GM23338 (cell line): ENCODE results near the gene TAF7L. TPM values are rescaled to one million over a fixed set of nuclear protein-coding genes. Genes with fewer than 3 reads are reported as not detected.

Experiments used
- ATAC-seq: fragments of 200-7000 bp; cut with Tn5 transposase; 3 replicates; pipeline ENCODE4 v1.9.1; 2020
- DNase-seq: peaks from one replicate; pipeline ENCODE4 v3.0.0-alpha.2; 2015; ENCODE audit warnings: low spot score
- H2AFZ ChIP-seq: fragments of 200-600 bp; sonication (generic); 2 replicates; pipeline ENCODE4 v1.8.0; 2016; ENCODE audit warnings: antibody characterized with exemption, mild to moderate bottlenecking, moderate library complexity
- H3F3A ChIP-seq: fragments of 200-600 bp; sonication (generic); replicated peaks from 2 replicates; pipeline ENCODE4 v1.8.0; 2017; ENCODE audit warnings: antibody characterized with exemption, mixed run types, low read depth
- H3K27ac ChIP-seq: fragments of 200-600 bp; sonication (generic); 2 replicates; pipeline ENCODE4 v1.6.1; 2016; ENCODE audit warnings: low read depth
- H3K27me3 ChIP-seq: fragments of 200-600 bp; sonication (generic); 2 replicates; pipeline ENCODE4 v1.8.0; 2016; ENCODE audit warnings: mild to moderate bottlenecking, mixed run types, moderate library complexity; ENCODE audit not compliant: insufficient read depth
- H3K36me3 ChIP-seq: fragments of 200-600 bp; sonication (generic); 2 replicates; pipeline ENCODE4 v1.8.0; 2016; ENCODE audit warnings: mild to moderate bottlenecking; ENCODE audit not compliant: insufficient read depth
- H3K4me1 ChIP-seq: fragments of 200-600 bp; sonication (generic); 2 replicates; pipeline ENCODE4 v1.8.0; 2016; ENCODE audit warnings: mild to moderate bottlenecking, moderate library complexity; ENCODE audit not compliant: insufficient read depth
- H3K4me2 ChIP-seq: fragments of 200-600 bp; sonication (generic); 2 replicates; pipeline ENCODE4 v1.7.1; 2017; ENCODE audit warnings: mixed run types
- H3K4me3 ChIP-seq: fragments of 200-600 bp; sonication (generic); 2 replicates; pipeline ENCODE4 v1.6.1; 2016; ENCODE audit warnings: mixed run types
- H3K79me2 ChIP-seq: fragments of 200-600 bp; sonication (generic); replicated peaks from 2 replicates; pipeline ENCODE4 v1.8.0; 2017; ENCODE audit warnings: mild to moderate bottlenecking; ENCODE audit not compliant: insufficient read depth
- H3K9me2 ChIP-seq: fragments of 200-600 bp; sonication (generic); 2 replicates; pipeline ENCODE4 v1.8.0; 2017; ENCODE audit not compliant: insufficient read depth
- H4K20me1 ChIP-seq: fragments of 200-600 bp; sonication (generic); replicated peaks from 2 replicates; pipeline ENCODE4 v1.8.0; 2017; ENCODE audit warnings: mild to moderate bottlenecking; ENCODE audit not compliant: insufficient read depth
- H3K27ac Mint-ChIP-seq: 2 replicates; pipeline ENCODE4 v1.8.0; 2020; ENCODE audit warnings: inconsistent platforms, mild to moderate bottlenecking, moderate library complexity, mixed read lengths
- H3K27me3 Mint-ChIP-seq: 3 replicates; pipeline ENCODE4 v1.8.0; 2022; ENCODE audit warnings: low read depth, mild to moderate bottlenecking, moderate library complexity, mixed read lengths, inconsistent platforms; ENCODE audit not compliant: insufficient read depth, poor library complexity
- H3K36me3 Mint-ChIP-seq: 3 replicates; pipeline ENCODE4 v1.8.0; 2021; ENCODE audit warnings: low read depth, mild to moderate bottlenecking, inconsistent platforms, moderate library complexity, mixed read lengths
- H3K4me1 Mint-ChIP-seq: 3 replicates; pipeline ENCODE4 v1.8.0; 2020; ENCODE audit warnings: mild to moderate bottlenecking, inconsistent platforms, mixed read lengths
- H3K4me3 Mint-ChIP-seq: 3 replicates; pipeline ENCODE4 v1.8.0; 2021; ENCODE audit warnings: moderate library complexity, mild to moderate bottlenecking, inconsistent platforms, mixed read lengths
- H3K9me3 Mint-ChIP-seq: 3 replicates; pipeline ENCODE4 v1.8.0; 2020; ENCODE audit warnings: moderate library complexity, mild to moderate bottlenecking, inconsistent platforms, mixed read lengths
- CREB1 ChIP-seq: fragments of 250-450 bp; sonication (Bioruptor Pico); IDR thresholded peaks from 2 replicates; pipeline ENCODE4 v1.5.0; 2020; ENCODE audit warnings: low read depth, mild to moderate bottlenecking, moderate library complexity
- CTCF ChIP-seq, 2 experiments: fragments of 200-600 bp in 1 of 2; sonication (generic) in 1 of 2; conservative IDR thresholded peaks; 2 replicates each; pipeline versions ENCODE4 v1.5.1 to v1.6.1; 2016 to 2017; ENCODE audit warnings: antibody characterized with exemption in 2 of 2, low read depth in 2 of 2, mild to moderate bottlenecking in 2 of 2, moderate library complexity in 1 of 2
- EZH2 ChIP-seq: fragments of 200-600 bp; sonication (generic); IDR thresholded peaks from one replicate; pipeline ENCODE4 v1.8.0; 2017; ENCODE audit warnings: antibody characterized with exemption, mild to moderate bottlenecking, low read depth; ENCODE audit not compliant: unreplicated experiment
- EZH2phosphoT487 ChIP-seq: fragments of 200-600 bp; sonication (generic); IDR thresholded peaks from one replicate; pipeline ENCODE4 v1.8.1; 2018; ENCODE audit warnings: antibody characterized with exemption; ENCODE audit not compliant: unreplicated experiment
- JUNB ChIP-seq: IDR thresholded peaks from one replicate; pipeline ENCODE4 v1.6.1; 2016; ENCODE audit warnings: antibody characterized with exemption; ENCODE audit not compliant: unreplicated experiment
- NANOG ChIP-seq: IDR thresholded peaks from 2 replicates; pipeline ENCODE4 v1.6.1; 2016; ENCODE audit warnings: antibody characterized with exemption, borderline replicate concordance
- POLR2AphosphoS5 ChIP-seq: IDR thresholded peaks from 2 replicates; pipeline ENCODE4 v1.6.1; 2016; ENCODE audit warnings: antibody characterized with exemption, low read depth
- STAT1 ChIP-seq: IDR thresholded peaks from one replicate; pipeline ENCODE4 v1.6.1; 2016; ENCODE audit warnings: antibody characterized with exemption; ENCODE audit not compliant: unreplicated experiment
- ZNF114 ChIP-seq: fragments of 250-450 bp; sonication (Bioruptor Pico); IDR thresholded peaks from 2 replicates; pipeline ENCODE4 v1.5.0; 2020; ENCODE audit warnings: mild to moderate bottlenecking, moderate library complexity
- ZNF331 ChIP-seq: fragments of 250-450 bp; sonication (Bioruptor Pico); IDR thresholded peaks from 2 replicates; pipeline ENCODE4 v1.5.0; 2020; ENCODE audit warnings: low read depth, mild to moderate bottlenecking, moderate library complexity
- polyA plus RNA-seq: library from polyadenylated mRNA; unstranded; fragments of >200 nt; fragmentation: Nextera tagmentation; extraction: Ambion mirVana; gene quantifications from 2 replicates; pipeline ENCODE4 v1.2.1, GENCODE V29; 2016
- total RNA-seq: library from RNA; depleted of rRNA; stranded (reverse); fragments of >200 nt; shearing (Covaris generic); gene quantifications from 2 replicates; pipeline ENCODE4 v1.2.3, GENCODE V29; 2014
- TF ChIP-seq, protein P1 (sequence below): fragments of 250-450 bp; sonication (Bioruptor Pico); IDR thresholded peaks from 2 replicates; pipeline ENCODE4 v1.5.0; 2020; ENCODE audit warnings: mild to moderate bottlenecking, moderate library complexity
- TF ChIP-seq, protein P2 (sequence below): IDR thresholded peaks from one replicate; pipeline ENCODE4 v1.6.1; 2018; ENCODE audit warnings: antibody characterized with exemption; ENCODE audit not compliant: unreplicated experiment
- TF ChIP-seq, protein P3 (sequence below): IDR thresholded peaks from 2 replicates; pipeline ENCODE4 v1.6.1; 2016; ENCODE audit warnings: antibody characterized with exemption

The TAF7L gene
- total and polyA plus RNA-seq, 2 experiments from 2014 or later, result 0.66 TPM; not detected in 1

DNA sequence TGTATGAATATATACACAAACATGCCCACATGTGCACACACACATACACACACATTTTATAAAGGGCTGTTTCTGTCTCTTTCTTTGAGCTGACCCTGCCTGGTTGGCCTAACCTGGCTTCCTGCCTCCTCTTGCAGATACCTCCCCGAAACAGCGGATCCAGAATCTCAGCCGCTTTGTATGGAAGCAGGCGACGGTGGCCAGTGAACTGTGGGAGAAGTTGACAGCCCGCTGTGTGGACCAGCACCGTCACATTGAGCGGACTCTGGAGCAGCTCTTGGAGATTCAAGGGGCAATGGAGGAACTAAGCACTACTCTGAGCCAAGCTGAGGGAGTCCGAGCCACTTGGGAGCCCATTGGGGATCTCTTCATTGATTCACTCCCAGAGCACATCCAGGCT is 49.6 kb downstream of the TAF7L start:
- H3K4me1 Mint-ChIP-seq, result no peaks in the 10 kb centered on the region
- no peaks in the 10 kb centered on the region for H3K36me3 Mint-ChIP-seq

More for the DNA sequence above, 49.6 kb downstream of the TAF7L start:
- Histone ChIP-seq H3K27me3 (no peaks in the 10 kb centered on the region), H3K9me2 (no peaks in the 10 kb centered on the region), H3F3A (no peaks in the 10 kb centered on the region), H3K79me2 (no peaks in the 10 kb centered on the region), H3K27ac (no peak overlapping the region), H3K4me3 (no peak overlapping the region), H4K20me1 (no peaks in the 10 kb centered on the region), H3K4me1 (no peaks in the 10 kb centered on the region), H3K36me3 (no peaks in the 10 kb centered on the region), H3K4me2 (no peak overlapping the region), H2AFZ (no peak overlapping the region)
- DNase-seq (no peak), ATAC-seq (no peak)
- Mint-ChIP-seq H3K27me3 (peaks cover 2% of the 10 kb centered on the region), H3K4me3 (no peak overlapping the region), H3K9me3 (no peaks in the 10 kb centered on the region), H3K27ac (no peak overlapping the region)
- TF ChIP-seq, protein P1, sequence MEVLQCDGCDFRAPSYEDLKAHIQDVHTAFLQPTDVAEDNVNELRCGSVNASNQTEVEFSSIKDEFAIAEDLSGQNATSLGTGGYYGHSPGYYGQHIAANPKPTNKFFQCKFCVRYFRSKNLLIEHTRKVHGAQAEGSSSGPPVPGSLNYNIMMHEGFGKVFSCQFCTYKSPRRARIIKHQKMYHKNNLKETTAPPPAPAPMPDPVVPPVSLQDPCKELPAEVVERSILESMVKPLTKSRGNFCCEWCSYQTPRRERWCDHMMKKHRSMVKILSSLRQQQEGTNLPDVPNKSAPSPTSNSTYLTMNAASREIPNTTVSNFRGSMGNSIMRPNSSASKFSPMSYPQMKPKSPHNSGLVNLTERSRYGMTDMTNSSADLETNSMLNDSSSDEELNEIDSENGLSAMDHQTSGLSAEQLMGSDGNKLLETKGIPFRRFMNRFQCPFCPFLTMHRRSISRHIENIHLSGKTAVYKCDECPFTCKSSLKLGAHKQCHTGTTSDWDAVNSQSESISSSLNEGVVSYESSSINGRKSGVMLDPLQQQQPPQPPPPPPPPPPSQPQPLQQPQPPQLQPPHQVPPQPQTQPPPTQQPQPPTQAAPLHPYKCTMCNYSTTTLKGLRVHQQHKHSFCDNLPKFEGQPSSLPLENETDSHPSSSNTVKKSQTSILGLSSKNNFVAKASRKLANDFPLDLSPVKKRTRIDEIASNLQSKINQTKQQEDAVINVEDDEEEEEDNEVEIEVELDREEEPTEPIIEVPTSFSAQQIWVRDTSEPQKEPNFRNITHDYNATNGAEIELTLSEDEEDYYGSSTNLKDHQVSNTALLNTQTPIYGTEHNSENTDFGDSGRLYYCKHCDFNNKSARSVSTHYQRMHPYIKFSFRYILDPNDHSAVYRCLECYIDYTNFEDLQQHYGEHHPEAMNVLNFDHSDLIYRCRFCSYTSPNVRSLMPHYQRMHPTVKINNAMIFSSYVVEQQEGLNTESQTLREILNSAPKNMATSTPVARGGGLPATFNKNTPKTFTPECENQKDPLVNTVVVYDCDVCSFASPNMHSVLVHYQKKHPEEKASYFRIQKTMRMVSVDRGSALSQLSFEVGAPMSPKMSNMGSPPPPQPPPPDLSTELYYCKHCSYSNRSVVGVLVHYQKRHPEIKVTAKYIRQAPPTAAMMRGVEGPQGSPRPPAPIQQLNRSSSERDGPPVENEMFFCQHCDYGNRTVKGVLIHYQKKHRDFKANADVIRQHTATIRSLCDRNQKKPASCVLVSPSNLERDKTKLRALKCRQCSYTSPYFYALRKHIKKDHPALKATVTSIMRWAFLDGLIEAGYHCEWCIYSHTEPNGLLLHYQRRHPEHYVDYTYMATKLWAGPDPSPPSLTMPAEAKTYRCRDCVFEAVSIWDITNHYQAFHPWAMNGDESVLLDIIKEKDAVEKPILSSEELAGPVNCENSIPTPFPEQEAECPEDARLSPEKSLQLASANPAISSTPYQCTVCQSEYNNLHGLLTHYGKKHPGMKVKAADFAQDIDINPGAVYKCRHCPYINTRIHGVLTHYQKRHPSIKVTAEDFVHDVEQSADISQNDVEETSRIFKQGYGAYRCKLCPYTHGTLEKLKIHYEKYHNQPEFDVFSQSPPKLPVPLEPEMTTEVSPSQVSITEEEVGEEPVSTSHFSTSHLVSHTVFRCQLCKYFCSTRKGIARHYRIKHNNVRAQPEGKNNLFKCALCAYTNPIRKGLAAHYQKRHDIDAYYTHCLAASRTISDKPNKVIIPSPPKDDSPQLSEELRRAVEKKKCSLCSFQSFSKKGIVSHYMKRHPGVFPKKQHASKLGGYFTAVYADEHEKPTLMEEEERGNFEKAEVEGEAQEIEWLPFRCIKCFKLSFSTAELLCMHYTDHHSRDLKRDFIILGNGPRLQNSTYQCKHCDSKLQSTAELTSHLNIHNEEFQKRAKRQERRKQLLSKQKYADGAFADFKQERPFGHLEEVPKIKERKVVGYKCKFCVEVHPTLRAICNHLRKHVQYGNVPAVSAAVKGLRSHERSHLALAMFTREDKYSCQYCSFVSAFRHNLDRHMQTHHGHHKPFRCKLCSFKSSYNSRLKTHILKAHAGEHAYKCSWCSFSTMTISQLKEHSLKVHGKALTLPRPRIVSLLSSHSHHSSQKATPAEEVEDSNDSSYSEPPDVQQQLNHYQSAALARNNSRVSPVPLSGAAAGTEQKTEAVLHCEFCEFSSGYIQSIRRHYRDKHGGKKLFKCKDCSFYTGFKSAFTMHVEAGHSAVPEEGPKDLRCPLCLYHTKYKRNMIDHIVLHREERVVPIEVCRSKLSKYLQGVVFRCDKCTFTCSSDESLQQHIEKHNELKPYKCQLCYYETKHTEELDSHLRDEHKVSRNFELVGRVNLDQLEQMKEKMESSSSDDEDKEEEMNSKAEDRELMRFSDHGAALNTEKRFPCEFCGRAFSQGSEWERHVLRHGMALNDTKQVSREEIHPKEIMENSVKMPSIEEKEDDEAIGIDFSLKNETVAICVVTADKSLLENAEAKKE (CRISPR knock-in tag), result no peak
- TF ChIP-seq STAT1, result no peak
- no peak for TF ChIP-seq EZH2phosphoT487
- no peak for TF ChIP-seq CREB1 (CRISPR knock-in tag)
- TF ChIP-seq CTCF (conservative IDR thresholded peaks at IDR 0.05; ENCODE audit: low read depth in 2 of 2), result no peak
- no peak for TF ChIP-seq EZH2
- TF ChIP-seq ZNF114 (CRISPR knock-in tag), result no peak
- no peak for TF ChIP-seq JUNB
- TF ChIP-seq, protein P2, sequence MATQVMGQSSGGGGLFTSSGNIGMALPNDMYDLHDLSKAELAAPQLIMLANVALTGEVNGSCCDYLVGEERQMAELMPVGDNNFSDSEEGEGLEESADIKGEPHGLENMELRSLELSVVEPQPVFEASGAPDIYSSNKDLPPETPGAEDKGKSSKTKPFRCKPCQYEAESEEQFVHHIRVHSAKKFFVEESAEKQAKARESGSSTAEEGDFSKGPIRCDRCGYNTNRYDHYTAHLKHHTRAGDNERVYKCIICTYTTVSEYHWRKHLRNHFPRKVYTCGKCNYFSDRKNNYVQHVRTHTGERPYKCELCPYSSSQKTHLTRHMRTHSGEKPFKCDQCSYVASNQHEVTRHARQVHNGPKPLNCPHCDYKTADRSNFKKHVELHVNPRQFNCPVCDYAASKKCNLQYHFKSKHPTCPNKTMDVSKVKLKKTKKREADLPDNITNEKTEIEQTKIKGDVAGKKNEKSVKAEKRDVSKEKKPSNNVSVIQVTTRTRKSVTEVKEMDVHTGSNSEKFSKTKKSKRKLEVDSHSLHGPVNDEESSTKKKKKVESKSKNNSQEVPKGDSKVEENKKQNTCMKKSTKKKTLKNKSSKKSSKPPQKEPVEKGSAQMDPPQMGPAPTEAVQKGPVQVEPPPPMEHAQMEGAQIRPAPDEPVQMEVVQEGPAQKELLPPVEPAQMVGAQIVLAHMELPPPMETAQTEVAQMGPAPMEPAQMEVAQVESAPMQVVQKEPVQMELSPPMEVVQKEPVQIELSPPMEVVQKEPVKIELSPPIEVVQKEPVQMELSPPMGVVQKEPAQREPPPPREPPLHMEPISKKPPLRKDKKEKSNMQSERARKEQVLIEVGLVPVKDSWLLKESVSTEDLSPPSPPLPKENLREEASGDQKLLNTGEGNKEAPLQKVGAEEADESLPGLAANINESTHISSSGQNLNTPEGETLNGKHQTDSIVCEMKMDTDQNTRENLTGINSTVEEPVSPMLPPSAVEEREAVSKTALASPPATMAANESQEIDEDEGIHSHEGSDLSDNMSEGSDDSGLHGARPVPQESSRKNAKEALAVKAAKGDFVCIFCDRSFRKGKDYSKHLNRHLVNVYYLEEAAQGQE, result no peak
- TF ChIP-seq ZNF331 (CRISPR knock-in tag), result no peak
- TF ChIP-seq POLR2AphosphoS5, result no peak
- no peak for TF ChIP-seq NANOG
- TF ChIP-seq, protein P3, sequence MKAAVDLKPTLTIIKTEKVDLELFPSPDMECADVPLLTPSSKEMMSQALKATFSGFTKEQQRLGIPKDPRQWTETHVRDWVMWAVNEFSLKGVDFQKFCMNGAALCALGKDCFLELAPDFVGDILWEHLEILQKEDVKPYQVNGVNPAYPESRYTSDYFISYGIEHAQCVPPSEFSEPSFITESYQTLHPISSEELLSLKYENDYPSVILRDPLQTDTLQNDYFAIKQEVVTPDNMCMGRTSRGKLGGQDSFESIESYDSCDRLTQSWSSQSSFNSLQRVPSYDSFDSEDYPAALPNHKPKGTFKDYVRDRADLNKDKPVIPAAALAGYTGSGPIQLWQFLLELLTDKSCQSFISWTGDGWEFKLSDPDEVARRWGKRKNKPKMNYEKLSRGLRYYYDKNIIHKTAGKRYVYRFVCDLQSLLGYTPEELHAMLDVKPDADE, result no peak
